K562 (cell line): ENCODE data around the gene MTA1. TPM values are rescaled to one million over a fixed set of nuclear protein-coding genes. Genes with fewer than 3 reads are reported as not detected.

Experiments
- ATAC-seq: fragments of 200-7000 bp; cut with Tn5 transposase; 3 replicates; pipeline ENCODE4 v1.9.1; 2020; ENCODE audit warnings: moderate library complexity
- BruUV-seq: library from RNA; stranded (reverse); fragments of 400-500 nt; replicated peaks from 2 replicates; lab custom pipeline; 2021; lab: Mats Ljungman, UMichigan
- CTCF ChIA-PET: fragments of 300-600 bp; formaldehyde crosslinking; extraction: SDS; loops from one replicate; lab custom pipeline; 2021; ENCODE audit warnings: low intra/inter-chr PET ratio; lab: Yijun Ruan, JAX
- POLR2A ChIA-PET: fragments of 300-600, 350-650 bp; sonication (Branson Sonifier 250); formaldehyde crosslinking; extraction: SDS; loops from one replicate; lab custom pipeline; 2021; ENCODE audit warnings: antibody characterized with exemption, inconsistent platforms; lab: Yijun Ruan, JAX
- DNase-seq, 4 experiments: peaks; one replicate each; pipeline versions ENCODE4 v3.0.0 to v3.0.0-alpha.2; 2011 to 2018; ENCODE audit warnings: low spot score in 3 of 4, mixed read lengths in 3 of 4; ENCODE audit errors: extremely low read depth in 1 of 4
- FAIRE-seq: peaks from 2 replicates; lab custom pipeline; 2011; peaks lifted over from hg19 to GRCh38; lab: Jason Lieb, UNC
- H2AFZ ChIP-seq: 2 replicates; pipeline ENCODE4 v1.6.0; 2011; ENCODE audit warnings: low read depth, low read length, control low read depth, inconsistent platforms
- H3K27ac ChIP-seq: fragments of 200-600 bp; 3 replicates; pipeline ENCODE4 v1.8.0; 2011; ENCODE audit warnings: low read depth, mild to moderate bottlenecking, control low read depth, inconsistent platforms, low read length, moderate library complexity, mixed read lengths; ENCODE audit errors: extremely low read depth
- H3K27me3 ChIP-seq, 2 experiments: fragments of 300-600 bp in 1 of 2; 2 replicates in 1 of 2; 3 replicates in 1 of 2; pipeline versions ENCODE4 v1.6.0 to v1.8.0; 2011; ENCODE audit warnings: inconsistent platforms in 2 of 2, low read length in 2 of 2, mild to moderate bottlenecking in 1 of 2, mixed read lengths in 1 of 2, moderate library complexity in 1 of 2; ENCODE audit not compliant: control insufficient read depth in 2 of 2, insufficient read depth in 2 of 2
- H3K36me3 ChIP-seq: fragments of 300-600 bp; 3 replicates; pipeline ENCODE4 v1.8.0; 2011; ENCODE audit warnings: mild to moderate bottlenecking, low read length, inconsistent platforms; ENCODE audit not compliant: control insufficient read depth, insufficient read depth
- H3K4me1 ChIP-seq, 2 experiments: fragments of 200-600 bp in 1 of 2; replicated peaks in 1 of 2; 2 replicates in 1 of 2; 3 replicates in 1 of 2; pipeline versions ENCODE4 v1.5.1 to v1.8.0; 2011; ENCODE audit warnings: inconsistent platforms in 2 of 2, low read length in 2 of 2, mild to moderate bottlenecking in 1 of 2, mixed read lengths in 1 of 2, moderate library complexity in 1 of 2; ENCODE audit not compliant: control insufficient read depth in 2 of 2, insufficient read depth in 2 of 2
- H3K4me2 ChIP-seq: 2 replicates; pipeline ENCODE4 v1.6.1; 2011; ENCODE audit warnings: low read length, control low read depth, inconsistent platforms, mixed read lengths; ENCODE audit not compliant: insufficient read depth
- H3K4me3 ChIP-seq: fragments of 200-600 bp; sonication (generic), shearing (Covaris generic); 2 replicates; pipeline ENCODE4 v1.5.1; 2016; ENCODE audit warnings: control low read depth, inconsistent platforms
- H3K79me2 ChIP-seq: fragments of 200-600 bp; 3 replicates; pipeline ENCODE4 v1.8.0; 2011; ENCODE audit warnings: low read length, inconsistent platforms; ENCODE audit not compliant: control insufficient read depth, insufficient read depth
- H3K9ac ChIP-seq, 2 experiments: 2 replicates each; pipeline versions ENCODE4 v1.6.0 to v1.6.1; 2011; ENCODE audit warnings: low read depth in 2 of 2, low read length in 2 of 2, control low read depth in 1 of 2, inconsistent platforms in 1 of 2, mild to moderate bottlenecking in 1 of 2, mixed read lengths in 1 of 2; ENCODE audit not compliant: insufficient read depth in 1 of 2
- H3K9me1 ChIP-seq: one replicate; pipeline ENCODE4 v1.6.0; 2011; ENCODE audit warnings: inconsistent platforms, mild to moderate bottlenecking, low read length, moderate library complexity; ENCODE audit not compliant: control insufficient read depth, insufficient read depth
- H3K9me3 ChIP-seq: replicated peaks from 2 replicates; pipeline ENCODE4 v1.5.1; 2011; ENCODE audit warnings: low read depth, low read length, inconsistent platforms; ENCODE audit not compliant: control insufficient read depth, insufficient read depth
- H4K20me1 ChIP-seq: replicated peaks from 2 replicates; pipeline ENCODE4 v1.6.1; 2011; ENCODE audit warnings: low read length, inconsistent platforms, mixed read lengths; ENCODE audit not compliant: control insufficient read depth, insufficient read depth
- KAT7 ChIP-seq: sonication (generic); formaldehyde crosslinking; IDR thresholded peaks from 2 replicates; pipeline ENCODE4 v1.8.0; 2022; ENCODE audit warnings: missing genetic modification reagents, mild to moderate bottlenecking, borderline replicate concordance
- NFE2 ChIP-seq: IDR thresholded peaks from 2 replicates; pipeline ENCODE4 v1.6.1; 2014; ENCODE audit warnings: antibody characterized with exemption, low read depth
- POLR2AphosphoS2 ChIP-seq: IDR thresholded peaks from 2 replicates; pipeline ENCODE4 v1.6.1; 2012; ENCODE audit warnings: low read length, improper control_type of control experiment
- POLR2G ChIP-seq: fragments of 200-400 bp; formaldehyde crosslinking; IDR thresholded peaks from 2 replicates; pipeline ENCODE4 v1.6.1; 2017; ENCODE audit warnings: low read depth, mild to moderate bottlenecking, antibody characterized with exemption, low read length, moderate library complexity
- ZBTB33 ChIP-seq: sonication (generic); formaldehyde crosslinking; IDR thresholded peaks from 2 replicates; pipeline ENCODE4 v1.8.1; 2023; ENCODE audit warnings: mild to moderate bottlenecking, missing genetic modification reagents
- ZNF12 ChIP-seq: sonication (generic); formaldehyde crosslinking; IDR thresholded peaks from 2 replicates; pipeline ENCODE4 v1.4.0; 2020; ENCODE audit warnings: mild to moderate bottlenecking, missing genetic modification reagents
- ZNF354B ChIP-seq: fragments of 250-450 bp; sonication (Bioruptor Pico); IDR thresholded peaks from 2 replicates; pipeline ENCODE4 v1.4.0; 2020
- ZNF41 ChIP-seq: fragments of 250-450 bp; sonication (Bioruptor Pico); conservative IDR thresholded peaks from 2 replicates; pipeline ENCODE4 v1.4.0; 2020; ENCODE audit warnings: mild to moderate bottlenecking
- ZNF764 ChIP-seq: fragments of 250-450 bp; sonication (Bioruptor Pico); IDR thresholded peaks from 2 replicates; pipeline ENCODE4 v1.4.0; 2020; ENCODE audit warnings: low read depth, mild to moderate bottlenecking, moderate library complexity
- ZNF77 ChIP-seq: fragments of 250-450 bp; sonication (Bioruptor Pico); IDR thresholded peaks from 2 replicates; pipeline ENCODE4 v1.5.0; 2020
- WGBS: fragments of 100-300 bp; shearing (Covaris generic); methylation state at CpG from one replicate; pipeline ENCODE4 v1.1.6; 2016; ENCODE audit warnings: low coverage, mixed read lengths; ENCODE audit not compliant: insufficient coverage; ENCODE audit errors: missing lambda C conversion rate; 5-methylcytosine and 5-hydroxymethylcytosine counted together
- in situ Hi-C: fragments of 300-500 bp; cut with MboI; formaldehyde crosslinking; loops from 4 replicates; pipeline ENCODE4 v1.15.0; 2018; ENCODE audit warnings: inconsistent platforms, mixed read lengths
- intact Hi-C: fragments of 100-400 bp; cut with micrococcal nuclease; formaldehyde crosslinking; loops from 2 replicates; pipeline ENCODE4 v1.14.2; 2022
- polyA plus RNA-seq, 8 experiments: library from polyadenylated mRNA; depleted of rRNA in 4 of 8; stranded (reverse) in 5 of 8; unstranded in 3 of 8; fragments of >200 nt; fragmentation: Nextera tagmentation in 2 of 8; fragmentation: Illumina TruSeq in 1 of 8; extraction: Ambion mirVana in 2 of 8; extraction: Trizol in 1 of 8; gene quantifications; 2 replicates each; pipeline versions ENCODE4 v1.2.1 to v1.2.3, GENCODE V29; 2011 to 2014; ENCODE audit warnings: inconsistent platforms in 1 of 8, missing spikeins in 1 of 8
- total RNA-seq, 7 experiments: library from RNA; depleted of rRNA in 6 of 7; stranded (reverse); fragments of >200 nt in 6 of 7; fragmentation: Illumina TruSeq in 2 of 7; extraction: Trizol in 2 of 7; gene quantifications; 2 replicates each; pipeline versions ENCODE4 v1.2.1 to v1.2.3, GENCODE V29; 2011 to 2021; ENCODE audit warnings: low replicate concordance in 1 of 7
- TF ChIP-seq, protein P1 (sequence below), 2 experiments: IDR thresholded peaks in 1 of 2; conservative IDR thresholded peaks in 1 of 2; 2 replicates each; pipeline ENCODE4 v1.6.1; 2016; ENCODE audit warnings: low read depth in 2 of 2, mild to moderate bottlenecking in 1 of 2, missing compliant biosample characterization in 1 of 2, missing genetic modification characterization in 1 of 2, moderate library complexity in 1 of 2

MTA1 gene
- total and polyA plus RNA-seq, 9 of the 15 experiments (the other 6 are each of a cell fraction or from before 2014, with no cell fraction given), result 0.13 to 118 (median 32.3) TPM

GRCh38 chr14:105447651-105448640, 28.3 kb downstream of the MTA1 start:
- H3K79me2 ChIP-seq, result 0 out of 3 replicates have a peak, but pooled peaks cover 5% of the 10 kb centered on the region
- H2AFZ ChIP-seq, result no peak overlapping the region
- in situ Hi-C loops, result no loop called here
- H3K36me3 ChIP-seq, result peaks cover 46% of the 10 kb centered on the region; the same call in 1 of the 3 replicates
- BruUV-seq, result no TSS peak
- TF ChIP-seq ZNF354B (CRISPR knock-in tag), result no peak
- 0 out of 2 replicates have a peak, but pooled peaks have one; percentile 3 for TF ChIP-seq POLR2G
- TF ChIP-seq POLR2AphosphoS2, result no peak
- TF ChIP-seq ZBTB33, result 0 out of 2 replicates have a peak, but pooled peaks have one; percentile 13
- no peak for TF ChIP-seq ZNF41
- no peak for TF ChIP-seq ZNF12 (CRISPR knock-in tag)
- TF ChIP-seq KAT7, result no peak
- TF ChIP-seq NFE2, result no peak
- no peak for TF ChIP-seq ZNF77 (CRISPR knock-in tag)
- TF ChIP-seq, protein P1, sequence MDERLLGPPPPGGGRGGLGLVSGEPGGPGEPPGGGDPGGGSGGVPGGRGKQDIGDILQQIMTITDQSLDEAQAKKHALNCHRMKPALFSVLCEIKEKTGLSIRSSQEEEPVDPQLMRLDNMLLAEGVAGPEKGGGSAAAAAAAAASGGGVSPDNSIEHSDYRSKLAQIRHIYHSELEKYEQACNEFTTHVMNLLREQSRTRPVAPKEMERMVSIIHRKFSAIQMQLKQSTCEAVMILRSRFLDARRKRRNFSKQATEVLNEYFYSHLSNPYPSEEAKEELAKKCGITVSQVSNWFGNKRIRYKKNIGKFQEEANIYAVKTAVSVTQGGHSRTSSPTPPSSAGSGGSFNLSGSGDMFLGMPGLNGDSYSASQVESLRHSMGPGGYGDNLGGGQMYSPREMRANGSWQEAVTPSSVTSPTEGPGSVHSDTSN (CRISPR knock-in tag; IDR thresholded peaks at IDR 0.05; ENCODE audit: low read depth), result no peak
- TF ChIP-seq, protein P1 (tag; conservative IDR thresholded peaks at IDR 0.05; ENCODE audit: low read depth), result no peak
- TF ChIP-seq ZNF764 (CRISPR knock-in tag), result no peak
- TF ChIP-seq, all 486 proteins: peak for 2
- ATAC-seq, result no peak; the same call in 1 of the 3 replicates
- CTCF ChIA-PET, result interaction anchor here (1.4 kb wide), 1 partner anchor 80 kb away, joined by 4 read pairs; no protein-coding TSS in a partner anchor
- Histone ChIP-seq H3K9me1 (no peaks in the 10 kb centered on the region), H4K20me1 (no peaks in the 10 kb centered on the region), H3K9ac (peak overlapping the region in 1 of 2 experiments; percentile 52; a peak in 1 of 4 replicates), H3K4me1 (peaks cover 0 to 48% of the 10 kb centered on the region in 2 experiments; a peak in 2 of 5 replicates), H3K27ac (no peak overlapping the region), H3K4me2 (no peak overlapping the region), H3K27me3 (no peaks in the 10 kb centered on the region), H3K9me3 (no peaks in the 10 kb centered on the region), H3K4me3 (no peak overlapping the region)
- no peak for DNase-seq
- intact Hi-C loops, result loop anchor here (5.0 kb wide), 1 partner anchor 39 kb away; the partner anchor contains the start of gene CRIP1
- POLR2A ChIA-PET, result interaction anchor here (0.6 to 0.7 kb wide), 3 partner anchors 16 to 20 kb away, joined by 3 to 7 read pairs (median 3); no protein-coding TSS in a partner anchor
- no peak for FAIRE-seq
- WGBS, result 86% methylated on average over 10 of the region's 31 CpGs
